ENCODE data around the gene TUBB3.

TUBB3 gene

DNA sequence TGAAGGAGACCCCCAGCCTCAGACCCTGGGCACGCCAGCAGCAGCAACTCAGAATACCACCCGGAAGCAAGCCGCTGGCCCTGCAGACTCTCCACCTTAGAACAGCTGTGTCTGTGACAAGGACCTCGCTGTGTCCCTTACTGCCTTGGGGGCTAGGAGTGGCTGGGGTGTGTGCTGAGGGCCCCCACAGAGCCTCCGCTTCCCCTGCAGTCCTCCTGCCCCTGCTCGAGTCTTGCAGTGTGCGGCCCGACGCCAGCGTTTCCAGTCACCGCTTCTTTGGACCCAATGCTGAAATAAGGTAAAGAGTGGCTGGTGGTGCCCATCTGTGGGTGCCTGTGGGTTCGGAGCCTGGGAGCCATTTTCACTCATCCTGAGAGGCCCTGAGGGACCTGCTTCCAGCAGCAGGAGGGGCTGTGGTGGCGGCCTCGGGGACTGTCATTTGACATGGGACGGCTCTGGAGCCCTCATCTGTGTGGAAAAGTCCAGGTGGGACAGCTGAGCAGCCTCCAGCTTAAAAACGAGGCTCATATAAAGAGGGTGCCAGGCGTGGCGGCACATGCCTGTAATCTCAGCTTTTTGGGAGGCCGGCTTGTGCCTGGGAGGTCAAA, 19.1 kb upstream of the TUBB3 start:
- no peaks in the 10 kb centered on the region for H3K9me2 ChIP-seq (replicated peaks; ENCODE audit: insufficient read depth, low read length)
- H3K79me2 ChIP-seq (ENCODE audit: low read length): no peaks in the 10 kb centered on the region
- H3K4me2 ChIP-seq (ENCODE audit: low read depth, low read length): no peak overlapping the region
- no peaks in the 10 kb centered on the region for H3K9me3 ChIP-seq (replicated peaks; ENCODE audit: insufficient read depth, low read length)
- no peak overlapping the region for H3K27ac ChIP-seq (ENCODE audit: low read length)
- no peak for DNase-seq
- no peak overlapping the region for H2AFZ ChIP-seq (ENCODE audit: low read length)
- TF ChIP-seq EZH2phosphoT487 (IDR thresholded peaks at IDR 0.05; ENCODE audit: low read length) (no peak), EZH2 (optimal IDR thresholded peaks at IDR 0.05; ENCODE audit: low read depth, low read length) (no peak)
- TF ChIP-seq, protein P1, sequence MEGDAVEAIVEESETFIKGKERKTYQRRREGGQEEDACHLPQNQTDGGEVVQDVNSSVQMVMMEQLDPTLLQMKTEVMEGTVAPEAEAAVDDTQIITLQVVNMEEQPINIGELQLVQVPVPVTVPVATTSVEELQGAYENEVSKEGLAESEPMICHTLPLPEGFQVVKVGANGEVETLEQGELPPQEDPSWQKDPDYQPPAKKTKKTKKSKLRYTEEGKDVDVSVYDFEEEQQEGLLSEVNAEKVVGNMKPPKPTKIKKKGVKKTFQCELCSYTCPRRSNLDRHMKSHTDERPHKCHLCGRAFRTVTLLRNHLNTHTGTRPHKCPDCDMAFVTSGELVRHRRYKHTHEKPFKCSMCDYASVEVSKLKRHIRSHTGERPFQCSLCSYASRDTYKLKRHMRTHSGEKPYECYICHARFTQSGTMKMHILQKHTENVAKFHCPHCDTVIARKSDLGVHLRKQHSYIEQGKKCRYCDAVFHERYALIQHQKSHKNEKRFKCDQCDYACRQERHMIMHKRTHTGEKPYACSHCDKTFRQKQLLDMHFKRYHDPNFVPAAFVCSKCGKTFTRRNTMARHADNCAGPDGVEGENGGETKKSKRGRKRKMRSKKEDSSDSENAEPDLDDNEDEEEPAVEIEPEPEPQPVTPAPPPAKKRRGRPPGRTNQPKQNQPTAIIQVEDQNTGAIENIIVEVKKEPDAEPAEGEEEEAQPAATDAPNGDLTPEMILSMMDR (IDR thresholded peaks at IDR 0.05; ENCODE audit: low read length): no peak
- no peaks in the 10 kb centered on the region for H3K36me3 ChIP-seq (replicated peaks; ENCODE audit: insufficient read depth, low read length)
- H4K20me1 ChIP-seq (ENCODE audit: insufficient read depth, low read length): no peaks in the 10 kb centered on the region
- no peaks in the 10 kb centered on the region for H3K27me3 ChIP-seq (replicated peaks; ENCODE audit: insufficient read depth, low read length)
- H3K4me3 ChIP-seq (ENCODE audit: low read length): no peak overlapping the region
- H3K9ac ChIP-seq (ENCODE audit: low read length): no peak overlapping the region
- no peaks in the 10 kb centered on the region for H3K4me1 ChIP-seq (ENCODE audit: low read length)
- H3F3A ChIP-seq (ENCODE audit: insufficient read depth, low read length): no peaks in the 10 kb centered on the region

DNA sequence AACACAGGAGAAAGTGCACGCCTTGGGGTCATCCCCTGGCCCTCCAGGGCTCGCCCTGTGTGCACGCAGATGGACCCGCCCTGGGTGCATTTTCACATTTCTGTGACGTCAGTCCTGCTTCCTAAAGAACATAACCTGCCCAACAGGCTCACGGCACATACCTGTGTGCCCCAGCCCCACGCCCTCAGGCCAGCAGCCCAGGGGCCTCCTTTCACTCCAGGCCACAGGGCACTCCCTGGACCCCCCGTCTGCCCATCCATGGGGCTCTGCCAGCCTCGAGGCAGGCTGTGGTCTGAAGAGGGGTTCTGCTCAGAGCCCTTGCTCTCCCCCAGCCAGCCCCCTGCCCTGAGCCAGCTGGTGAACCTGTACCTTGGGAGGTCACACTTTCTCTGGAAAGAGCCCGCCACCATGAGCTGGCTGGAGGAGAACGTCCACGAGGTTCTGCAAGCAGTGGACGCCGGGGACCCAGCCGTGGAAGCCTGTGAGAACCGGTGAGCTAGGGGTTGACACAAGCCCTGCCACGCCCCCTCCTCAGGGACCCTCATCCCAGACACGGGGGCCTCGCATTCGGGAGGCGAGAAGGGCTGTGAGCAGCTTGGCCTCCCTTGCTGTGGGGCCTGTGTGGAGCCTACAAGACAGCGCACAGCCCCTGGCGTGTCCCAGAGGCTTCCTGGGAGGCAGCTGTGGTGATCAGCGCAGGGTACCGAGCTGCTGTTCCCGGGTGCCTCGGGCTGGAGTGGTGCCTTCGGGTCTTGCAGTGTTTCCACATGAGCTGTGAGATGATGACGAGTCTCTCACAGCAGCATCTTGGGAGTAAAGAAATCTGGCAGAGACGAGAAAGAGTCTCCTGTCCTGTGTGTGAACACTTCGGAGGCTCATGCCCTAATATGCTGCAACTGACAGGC, 18.3 kb upstream of the TUBB3 start:
- H4K20me1 ChIP-seq (ENCODE audit: insufficient read depth, low read length): no peaks in the 10 kb centered on the region
- H3K36me3 ChIP-seq (replicated peaks; ENCODE audit: insufficient read depth, low read length): no peaks in the 10 kb centered on the region

DNA sequence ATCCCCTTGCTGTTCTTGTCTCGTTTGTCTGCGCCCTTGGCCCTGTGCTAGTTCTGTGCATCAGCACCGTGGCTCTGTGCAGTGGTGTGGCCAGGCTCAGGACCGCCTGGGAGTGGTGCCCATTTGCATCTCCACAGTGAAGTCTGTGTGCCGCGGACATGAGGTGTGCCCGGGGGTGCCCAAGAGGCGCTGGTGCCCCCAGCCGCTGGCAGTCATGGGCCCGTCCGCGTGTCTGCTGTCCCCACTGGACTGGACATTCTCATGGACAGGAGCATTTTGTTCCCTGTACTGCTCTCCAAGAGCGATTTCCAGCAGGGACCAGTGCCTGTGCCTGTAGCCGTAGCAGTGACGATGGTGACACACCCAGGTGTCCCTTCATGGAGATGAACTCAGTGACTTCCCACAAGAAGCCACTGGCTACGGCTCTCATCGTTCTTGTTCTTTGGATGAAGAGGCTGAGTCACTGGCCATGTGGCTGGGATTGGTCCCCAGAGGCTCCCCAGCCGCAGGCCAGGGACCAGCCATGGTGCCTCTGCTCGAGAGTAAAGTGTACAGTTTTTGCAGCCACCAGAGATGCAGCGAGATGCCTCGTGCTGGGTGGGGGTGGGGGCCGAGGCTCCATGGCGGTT, 17.5 kb upstream of the TUBB3 start:
- no peaks in the 10 kb centered on the region for H4K20me1 ChIP-seq (ENCODE audit: insufficient read depth, low read length)
- no peaks in the 10 kb centered on the region for H3K9me3 ChIP-seq (replicated peaks; ENCODE audit: insufficient read depth, low read length)
- TF ChIP-seq EZH2phosphoT487 (IDR thresholded peaks at IDR 0.05; ENCODE audit: low read length) (no peak), EZH2 (optimal IDR thresholded peaks at IDR 0.05; ENCODE audit: low read depth, low read length) (no peak)
- TF ChIP-seq, protein P1 (IDR thresholded peaks at IDR 0.05; ENCODE audit: low read length): no peak
- no peaks in the 10 kb centered on the region for H3F3A ChIP-seq (ENCODE audit: insufficient read depth, low read length)
- no peak overlapping the region for H3K27ac ChIP-seq (ENCODE audit: low read length)
- no peaks in the 10 kb centered on the region for H3K4me1 ChIP-seq (ENCODE audit: low read length)
- H3K79me2 ChIP-seq (ENCODE audit: low read length): no peaks in the 10 kb centered on the region
- H3K9ac ChIP-seq (ENCODE audit: low read length): no peak overlapping the region
- H3K9me2 ChIP-seq (replicated peaks; ENCODE audit: insufficient read depth, low read length): no peaks in the 10 kb centered on the region
- H3K4me2 ChIP-seq (ENCODE audit: low read depth, low read length): no peak overlapping the region
- H2AFZ ChIP-seq (ENCODE audit: low read length): no peak overlapping the region
- no peaks in the 10 kb centered on the region for H3K36me3 ChIP-seq (replicated peaks; ENCODE audit: insufficient read depth, low read length)
- no peak for DNase-seq
- H3K4me3 ChIP-seq (ENCODE audit: low read length): no peak overlapping the region
- H3K27me3 ChIP-seq (replicated peaks; ENCODE audit: insufficient read depth, low read length): no peaks in the 10 kb centered on the region

More for the DNA sequence above, 18.3 kb upstream of the TUBB3 start:
- Histone ChIP-seq H3K4me2 (ENCODE audit: low read depth, low read length) (no peak overlapping the region), H3K9me3 (replicated peaks; ENCODE audit: insufficient read depth, low read length) (no peaks in the 10 kb centered on the region), H2AFZ (ENCODE audit: low read length) (no peak overlapping the region), H3K9me2 (replicated peaks; ENCODE audit: insufficient read depth, low read length) (no peaks in the 10 kb centered on the region), H3K79me2 (ENCODE audit: low read length) (no peaks in the 10 kb centered on the region), H3K27ac (ENCODE audit: low read length) (no peak overlapping the region), H3K4me1 (ENCODE audit: low read length) (no peaks in the 10 kb centered on the region), H3K4me3 (ENCODE audit: low read length) (no peak overlapping the region), H3K27me3 (replicated peaks; ENCODE audit: insufficient read depth, low read length) (no peaks in the 10 kb centered on the region), H3F3A (ENCODE audit: insufficient read depth, low read length) (no peaks in the 10 kb centered on the region), H3K9ac (ENCODE audit: low read length) (no peak overlapping the region)
- DNase-seq: no peak
- TF ChIP-seq, protein P1 (IDR thresholded peaks at IDR 0.05; ENCODE audit: low read length): no peak
- TF ChIP-seq EZH2 (optimal IDR thresholded peaks at IDR 0.05; ENCODE audit: low read depth, low read length) (no peak), EZH2phosphoT487 (IDR thresholded peaks at IDR 0.05; ENCODE audit: low read length) (no peak)
